Midbrain (tissue), 1 donor: ENCODE data around the gene UNC50.
"Not testable (repeated sequence)": the region's sequence is repeated elsewhere in the genome, so short reads cannot be mapped to it uniquely, and the experiment has no call there.

Experiments used
- DNase-seq: peaks from one replicate; lab custom pipeline; 2025; lab: John Stamatoyannopoulos, UW

Gene UNC50

DNA sequence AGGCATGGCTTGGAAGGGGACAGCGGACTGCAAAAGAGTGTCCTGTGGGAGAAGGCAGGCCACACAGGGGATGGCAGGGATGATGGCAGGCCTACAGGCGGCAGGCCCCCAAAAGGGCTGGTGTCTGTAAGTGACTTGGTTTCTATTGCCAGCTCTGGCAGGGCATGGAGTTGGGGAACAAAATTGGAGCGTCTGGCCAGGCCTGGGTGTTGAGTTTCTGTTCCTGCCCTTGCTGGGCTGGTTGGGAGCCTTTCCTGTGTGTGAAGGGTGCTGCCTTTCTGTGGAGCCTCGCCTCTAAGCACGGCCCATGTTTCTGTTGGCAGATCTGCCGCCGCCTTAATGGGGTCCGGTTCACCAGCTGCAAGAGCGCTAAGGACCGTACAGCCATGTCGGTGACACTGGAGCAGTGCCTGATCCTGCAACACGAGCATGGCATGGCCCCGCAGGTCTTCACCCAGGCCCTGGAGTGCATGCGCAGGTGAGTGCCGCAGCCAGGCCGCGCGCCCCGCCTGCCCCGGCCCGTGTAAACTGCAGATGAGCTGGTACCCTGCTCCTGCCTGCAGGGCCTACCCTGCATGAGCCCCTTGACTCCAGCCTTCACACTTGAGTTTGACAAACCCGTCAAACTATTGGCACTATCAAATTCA is 31.6 kb upstream of the UNC50 start:
- DNase-seq: no peak

DNA sequence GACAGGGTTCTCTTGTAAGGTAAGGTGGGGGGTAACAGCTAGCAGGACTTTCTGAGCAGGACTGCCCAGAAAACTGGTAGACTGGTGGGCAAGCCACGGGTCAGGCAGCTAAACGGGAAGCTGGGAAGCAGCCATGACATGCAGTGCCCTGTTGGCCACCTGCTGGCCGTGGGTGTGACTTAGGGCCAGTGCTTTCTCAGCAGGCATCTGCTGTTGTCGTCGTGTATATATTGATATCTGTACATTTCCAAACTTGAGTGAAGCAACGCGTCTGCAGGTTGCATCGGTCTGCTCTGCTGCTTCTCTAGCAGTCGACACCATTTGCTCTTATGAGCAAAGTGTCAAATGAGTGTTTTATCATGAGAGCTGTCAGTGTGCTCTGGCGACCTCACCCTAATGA is 31.1 kb upstream of the UNC50 start:
- DNase-seq: no peak

DNA sequence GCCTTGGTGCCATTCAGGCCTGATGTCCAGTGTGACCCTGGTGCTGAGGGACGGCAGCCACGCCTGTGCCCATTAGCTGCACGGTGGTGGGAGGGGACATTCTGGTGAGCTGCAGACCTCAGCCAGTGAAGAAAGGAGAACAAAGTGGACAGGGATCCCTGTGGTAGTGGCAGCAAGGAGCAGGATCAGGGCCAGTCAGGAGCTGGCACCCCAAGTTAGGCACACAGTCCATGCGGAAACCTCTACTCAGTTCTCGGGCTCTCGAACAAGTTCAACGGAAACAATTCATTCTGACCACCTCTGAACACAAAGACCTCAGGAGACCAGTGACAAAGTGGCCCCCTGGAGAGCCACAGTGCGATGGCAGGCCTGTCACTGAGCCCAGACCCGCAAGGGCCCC is 30.2 kb upstream of the UNC50 start:
- DNase-seq: no peak

DNA sequence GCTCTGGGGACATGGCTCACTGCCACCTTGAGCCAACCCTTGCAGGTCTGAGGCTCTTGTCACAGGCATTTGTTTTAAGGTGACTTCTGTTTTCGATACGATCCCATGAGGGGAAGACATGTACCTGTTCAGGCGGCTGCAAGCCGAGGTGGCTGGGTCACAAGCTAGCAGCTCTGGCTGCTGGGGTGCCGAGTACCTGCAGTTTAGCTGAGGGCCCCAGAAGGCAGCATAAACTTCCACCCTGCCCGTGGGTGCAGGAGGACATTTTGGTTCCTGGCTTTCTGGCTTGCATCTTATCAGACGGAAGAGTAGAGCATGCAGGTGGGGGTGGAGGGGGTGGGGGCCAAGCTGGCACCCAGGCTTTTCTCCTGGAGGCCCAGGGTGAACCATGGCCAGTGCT is 28.5 kb upstream of the UNC50 start:
- DNase-seq: no peak

DNA sequence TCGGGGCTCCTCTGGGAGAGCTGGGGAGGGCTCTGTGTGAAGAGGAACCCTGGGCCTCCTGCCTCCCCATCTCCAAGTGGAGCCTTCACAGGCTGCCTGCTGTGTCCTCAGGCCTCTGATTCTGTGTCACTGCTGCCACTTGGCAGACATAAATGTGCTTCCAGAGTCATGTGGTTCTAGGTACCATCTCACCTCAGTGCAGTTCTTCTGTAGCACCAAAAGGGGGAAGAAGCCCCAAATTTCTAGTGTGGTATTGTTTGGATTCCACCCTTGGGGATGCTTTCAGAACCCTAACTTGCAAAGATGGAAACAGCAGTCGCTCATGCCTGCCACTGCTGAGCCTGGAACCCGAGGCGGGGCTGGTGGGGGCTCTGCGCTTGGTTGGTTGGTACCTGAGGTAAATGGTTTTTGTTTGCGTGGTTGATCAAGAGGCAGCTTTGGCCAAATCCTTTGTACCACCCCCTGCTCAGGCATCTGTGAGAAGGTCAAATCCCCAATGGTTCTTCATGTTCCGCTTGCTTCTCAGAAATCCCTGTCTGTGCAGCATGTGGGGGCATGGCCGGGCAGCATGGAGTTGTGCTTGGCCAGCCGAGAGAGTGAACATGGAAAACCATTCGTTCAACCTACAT is 27.6 kb upstream of the UNC50 start:
- DNase-seq: no peak

DNA sequence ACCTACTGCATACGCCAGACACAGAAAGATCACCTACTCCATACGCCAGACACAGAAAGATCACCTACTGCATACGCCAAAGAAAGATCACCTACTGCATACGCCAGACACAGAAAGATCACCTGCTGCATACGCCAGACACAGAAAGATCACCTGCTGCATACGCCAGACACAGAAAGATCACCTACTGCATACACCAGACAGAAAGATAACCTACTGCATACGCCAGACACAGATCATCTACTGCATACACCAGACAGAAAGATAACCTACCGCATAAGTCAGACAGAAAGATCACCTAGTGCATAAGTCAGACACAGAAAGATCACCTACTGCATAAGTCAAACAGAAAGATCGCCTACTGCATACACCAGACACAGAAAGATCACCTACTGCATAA is 25.9 kb upstream of the UNC50 start:
- DNase-seq: no peak

DNA sequence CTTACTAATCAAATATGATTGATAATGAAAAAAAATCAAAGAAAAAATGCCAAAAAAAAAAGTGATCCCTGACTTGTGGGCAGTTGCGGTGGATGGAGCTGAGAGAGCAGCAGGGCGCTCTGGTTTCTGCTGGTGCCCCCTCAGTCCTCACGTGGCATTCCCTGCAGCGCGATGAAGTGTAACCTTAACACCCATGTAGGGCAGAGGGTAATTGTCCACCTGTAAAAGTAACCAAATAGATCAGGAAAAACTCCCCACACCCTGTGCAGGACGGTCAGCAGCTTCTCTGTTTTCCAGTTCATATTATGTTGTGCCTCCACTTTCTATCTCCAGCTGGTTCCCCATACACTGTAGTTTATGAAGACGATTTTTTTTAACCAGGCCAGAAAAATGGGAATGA is 25.1 kb upstream of the UNC50 start:
- no peak for DNase-seq

DNA sequence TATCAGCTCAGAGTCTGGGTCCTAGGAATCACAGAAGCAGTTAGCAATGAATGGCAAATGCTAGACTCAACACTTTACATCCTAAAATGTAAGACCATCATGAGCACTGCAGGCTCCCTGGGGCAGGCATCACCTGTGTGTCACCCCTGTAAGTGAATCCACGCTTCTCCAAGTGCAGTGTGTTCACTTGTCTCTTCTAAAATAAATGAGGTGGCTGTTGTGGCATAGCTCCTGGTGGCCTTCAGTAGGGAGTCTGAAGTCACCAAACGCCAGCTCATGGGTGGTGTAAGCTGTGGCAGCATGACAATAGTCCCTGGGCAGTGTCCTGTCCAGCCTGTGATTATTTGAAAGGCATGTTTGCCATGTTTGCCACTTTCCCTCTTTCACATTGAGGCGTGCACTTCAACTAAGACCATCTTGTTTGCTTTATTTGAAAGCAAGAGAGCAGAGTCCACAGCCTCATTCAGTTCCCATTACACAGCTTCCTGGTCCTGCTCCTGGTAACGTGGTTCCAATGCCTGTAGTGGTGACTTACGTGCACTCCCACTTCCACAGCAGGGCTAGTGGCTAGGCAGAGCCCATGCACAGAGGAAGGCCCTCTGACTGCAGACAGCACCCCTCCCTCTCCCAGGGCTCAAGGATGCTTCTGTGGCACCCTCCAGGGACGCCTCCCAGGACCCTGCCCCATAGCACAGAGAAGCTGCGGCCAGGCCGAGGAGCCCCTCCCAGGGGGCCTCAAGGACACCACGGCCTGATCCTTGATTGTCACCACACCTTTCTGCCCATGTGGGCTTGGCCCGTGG is 24.4 kb upstream of the UNC50 start:
- DNase-seq: no peak

DNA sequence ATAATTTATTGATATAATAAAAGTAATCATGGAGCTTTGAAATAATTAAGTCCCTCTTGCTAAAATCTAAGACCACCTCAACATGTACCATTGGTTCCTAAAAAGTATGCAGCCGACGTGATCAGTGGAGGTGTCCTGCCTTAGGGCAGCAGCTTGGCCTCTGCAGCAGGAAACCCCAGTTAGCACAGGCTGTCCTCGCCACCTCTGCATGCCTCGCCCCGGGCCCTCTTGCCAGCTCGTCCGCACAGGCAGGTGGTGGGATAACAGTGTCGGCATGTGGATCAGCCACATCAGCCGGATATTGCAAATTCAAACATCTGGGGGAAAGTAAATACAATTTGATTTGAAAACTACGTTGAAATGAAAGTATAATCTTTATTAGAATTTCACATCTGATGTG is 23.0 kb upstream of the UNC50 start:
- DNase-seq: no peak

DNA sequence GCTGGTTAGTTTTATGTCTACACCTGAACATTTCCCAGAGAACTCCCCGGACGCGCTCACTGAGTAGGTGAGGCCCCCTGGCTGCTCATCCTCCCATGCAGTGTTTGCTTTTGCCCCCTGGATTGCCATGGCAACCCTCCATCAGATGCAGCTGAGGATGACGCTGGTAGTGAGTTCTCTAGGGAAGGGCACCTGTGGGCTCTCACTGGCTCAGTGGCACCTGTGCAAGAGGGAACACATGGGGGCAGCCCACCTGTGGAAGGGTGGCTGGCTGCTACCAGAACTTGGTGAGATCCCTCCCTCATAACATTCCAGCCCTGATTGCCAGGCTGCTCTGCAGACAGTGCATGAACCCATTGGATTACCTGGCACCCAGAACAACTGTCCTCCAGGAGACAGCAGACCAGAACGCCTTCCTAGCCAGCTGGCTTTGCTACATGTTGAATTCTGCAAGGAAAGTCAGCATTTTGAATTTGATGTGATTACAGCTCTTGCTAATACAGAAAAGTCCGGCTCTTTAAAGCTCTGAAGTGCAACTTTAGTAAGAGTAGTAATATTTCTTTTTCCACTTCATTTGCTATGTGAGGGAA is 21.7 kb upstream of the UNC50 start:
- no peak for DNase-seq

DNA sequence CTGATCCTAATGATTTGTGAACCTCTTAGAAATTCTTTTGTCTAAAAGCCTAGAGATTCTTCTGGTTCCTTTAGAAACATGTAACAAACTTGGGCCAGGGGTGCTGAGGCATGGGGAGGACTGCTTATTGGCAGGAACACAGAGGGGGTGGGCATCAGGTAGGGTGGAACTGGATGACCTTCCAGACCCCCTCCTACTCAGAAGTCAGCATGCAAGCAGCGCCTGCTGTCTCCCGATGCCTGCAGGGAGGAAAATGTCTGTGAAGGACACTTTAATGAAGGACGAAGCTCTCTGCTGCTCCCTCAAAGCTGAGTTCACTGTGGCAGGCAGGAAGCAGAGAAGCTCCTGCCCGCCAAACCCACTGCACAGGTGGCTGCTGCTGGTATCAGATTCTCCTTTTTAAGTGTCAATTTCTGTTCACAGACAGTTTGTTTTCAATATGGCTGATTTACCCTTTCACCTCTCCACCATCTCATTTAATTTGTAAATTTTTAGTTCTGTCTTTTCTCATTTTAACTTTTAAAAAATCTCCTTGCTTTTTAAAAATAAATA is 19.4 kb upstream of the UNC50 start:
- no peak for DNase-seq

DNA sequence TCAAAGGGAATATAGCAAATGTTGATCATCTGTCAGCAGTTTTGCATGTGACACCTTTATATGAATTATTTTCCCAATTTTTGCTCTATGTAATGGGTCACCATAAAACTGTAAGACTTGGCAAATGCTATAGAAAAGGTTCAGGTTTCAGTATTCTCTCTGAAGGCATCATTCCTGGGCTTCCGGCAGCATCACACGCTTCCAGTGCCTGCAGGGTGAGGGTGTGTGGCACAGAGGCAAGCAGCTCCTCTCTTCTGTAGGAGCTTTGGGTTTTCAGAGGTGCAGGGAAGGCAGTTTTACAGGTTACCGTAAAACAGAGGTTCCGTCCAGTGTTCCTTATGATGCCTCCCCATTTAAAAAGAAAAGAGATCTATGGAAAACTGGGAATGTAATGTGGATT is 18.9 kb upstream of the UNC50 start:
- no peak for DNase-seq

DNA sequence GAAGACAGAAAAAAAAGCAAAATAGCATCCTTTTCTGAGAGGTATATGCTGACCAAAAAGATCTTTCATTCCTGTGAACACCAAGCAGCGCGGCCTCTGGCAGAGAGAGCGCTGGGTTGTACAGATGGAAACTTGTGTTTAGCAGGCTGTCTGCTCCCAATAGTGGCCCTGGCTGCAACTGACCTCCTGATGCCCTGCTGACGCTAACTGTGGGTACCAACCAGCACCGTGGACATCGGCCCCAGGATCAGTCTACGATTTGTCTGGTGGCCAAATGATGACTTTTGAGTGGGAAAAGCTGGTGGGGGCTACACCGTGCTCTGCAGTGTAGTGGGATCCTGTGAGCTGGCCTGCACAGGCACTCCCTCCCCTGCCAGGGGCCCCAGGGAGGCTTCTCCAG is 15.8 kb upstream of the UNC50 start:
- DNase-seq: no peak

DNA sequence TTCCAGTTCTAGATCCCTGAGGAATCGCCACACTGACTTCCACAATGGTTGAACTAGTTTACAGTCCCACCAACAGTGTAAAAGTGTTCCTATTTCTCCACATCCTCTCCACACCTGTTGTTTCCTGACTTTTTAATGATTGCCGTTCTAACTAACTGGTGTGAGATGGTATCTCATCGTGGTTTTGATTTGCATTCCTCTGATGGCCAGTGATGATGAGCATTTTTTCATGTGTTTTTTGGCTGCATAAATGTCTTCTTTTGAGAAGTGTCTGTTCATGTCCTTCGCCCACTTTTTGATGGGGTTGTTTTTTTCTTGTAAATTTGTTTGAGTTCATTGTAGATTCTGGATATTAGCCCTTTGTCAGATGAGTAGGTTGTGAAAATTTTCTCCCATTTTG is 13.7 kb upstream of the UNC50 start:
- DNase-seq: not testable (repeated sequence)

DNA sequence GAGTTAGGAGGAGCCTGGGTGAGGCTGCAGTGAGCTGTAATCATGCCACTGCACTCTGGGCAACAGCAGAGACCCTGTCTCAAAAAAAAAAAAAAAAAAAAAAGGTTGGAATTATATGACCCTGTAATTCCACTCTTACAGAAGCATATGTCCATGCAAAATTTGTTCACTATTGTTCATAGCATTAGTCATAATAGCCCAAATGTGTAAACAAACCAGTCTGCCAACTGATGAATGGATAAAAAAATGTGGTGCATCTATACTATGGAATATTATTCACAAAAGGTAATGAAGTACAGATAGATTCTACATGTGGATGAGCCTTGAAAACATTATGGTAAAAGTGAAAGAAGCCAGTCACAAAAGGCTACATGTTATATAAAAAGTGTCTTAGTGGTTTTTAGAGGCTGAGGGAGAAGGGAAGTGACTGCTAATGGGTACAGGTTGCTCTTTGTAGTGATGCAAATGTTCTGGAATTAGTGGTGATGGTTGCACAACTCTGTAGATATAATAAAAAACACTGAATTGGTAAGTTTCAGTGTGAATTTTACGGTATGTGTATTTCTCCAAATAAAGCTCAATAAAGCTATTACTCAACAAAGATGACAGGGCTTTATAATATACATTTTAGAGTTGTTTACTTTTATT is 9.5 kb upstream of the UNC50 start:
- no peak for DNase-seq

DNA sequence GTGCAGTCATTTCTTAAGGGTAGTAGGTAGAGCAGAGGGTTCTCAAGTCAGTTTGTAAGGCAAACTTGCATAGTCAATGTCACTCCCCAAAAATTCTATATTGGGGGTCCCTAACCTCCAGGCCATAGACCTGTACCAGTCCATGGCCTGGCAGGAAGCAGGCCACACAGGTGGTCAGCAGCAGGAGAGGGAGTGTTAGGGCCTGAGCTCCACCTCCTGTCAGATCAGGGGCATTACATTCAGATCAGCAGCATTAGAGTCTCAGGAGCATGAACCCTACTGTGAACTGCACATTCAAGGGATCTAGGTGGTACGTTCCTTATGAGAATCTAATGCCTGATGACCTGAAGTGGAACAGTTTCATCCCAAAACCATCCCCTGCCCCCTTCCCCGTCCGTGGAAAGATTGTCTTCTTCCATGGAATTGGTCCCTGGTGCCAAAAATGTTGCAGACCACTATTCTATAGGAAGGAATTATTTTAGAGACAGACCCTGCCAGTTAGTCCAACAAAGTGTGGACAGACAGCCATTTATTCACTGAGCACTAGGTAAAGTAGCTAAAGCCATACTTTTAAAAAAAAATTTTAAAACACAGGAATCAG is 6.8 kb upstream of the UNC50 start:
- no peak for DNase-seq

DNA sequence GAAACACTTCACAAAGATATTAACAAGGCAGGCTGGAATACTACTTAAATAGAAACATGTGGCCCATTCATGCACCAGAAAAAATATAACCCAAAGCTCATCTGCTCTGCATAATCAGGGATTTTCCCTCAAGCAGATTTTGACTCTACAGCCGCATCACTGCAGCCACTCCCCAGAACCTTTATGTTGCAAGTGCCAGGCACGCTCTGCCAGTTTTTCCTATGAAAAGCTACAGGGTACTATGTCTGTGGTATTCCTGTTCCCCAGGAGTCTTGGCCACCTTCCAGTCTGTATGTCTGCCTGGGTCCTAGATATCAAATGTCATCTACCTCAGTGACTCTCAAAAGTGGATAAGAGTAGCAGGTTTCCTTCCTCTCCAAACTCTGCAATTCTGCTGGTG is 3.8 kb upstream of the UNC50 start:
- no peak for DNase-seq

DNA sequence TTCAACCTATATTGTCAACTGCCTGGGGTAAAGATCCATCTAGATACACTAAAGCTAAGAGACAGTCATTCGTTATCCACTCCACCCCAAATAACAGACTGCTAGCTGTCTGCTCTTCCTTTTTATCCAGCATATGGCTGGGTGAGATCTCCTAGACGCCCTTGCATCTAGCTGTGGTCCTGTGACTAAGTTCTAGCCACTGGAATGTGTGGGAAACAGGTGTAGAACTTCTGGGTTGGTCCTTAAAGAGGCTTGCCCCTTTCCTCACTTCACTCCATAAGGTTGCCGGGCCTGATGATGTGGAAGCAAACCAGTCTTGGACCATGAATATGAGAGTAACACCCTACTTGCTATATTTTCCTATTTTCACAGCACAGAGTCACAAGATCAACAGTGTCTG is 3.3 kb upstream of the UNC50 start:
- no peak for DNase-seq

DNA sequence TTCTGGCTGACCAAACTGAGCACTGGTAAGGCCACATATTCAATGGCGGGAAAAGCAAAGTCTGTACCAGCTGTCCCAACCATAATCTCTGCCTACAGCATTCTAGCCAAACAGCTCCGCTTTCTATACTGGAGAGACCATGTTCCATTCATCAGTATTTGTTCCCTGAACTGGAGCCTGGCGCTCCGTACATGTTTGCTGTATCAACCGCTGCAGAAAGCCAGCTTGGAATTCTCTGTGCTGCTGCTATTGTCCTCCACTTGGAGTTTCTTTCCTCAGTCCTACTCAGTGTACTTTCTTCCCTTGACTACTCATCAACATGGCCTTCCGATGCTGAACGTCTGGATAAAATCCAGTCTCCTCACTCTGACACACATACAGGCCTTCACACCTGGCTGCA is 2.0 kb upstream of the UNC50 start:
- no peak for DNase-seq

DNA sequence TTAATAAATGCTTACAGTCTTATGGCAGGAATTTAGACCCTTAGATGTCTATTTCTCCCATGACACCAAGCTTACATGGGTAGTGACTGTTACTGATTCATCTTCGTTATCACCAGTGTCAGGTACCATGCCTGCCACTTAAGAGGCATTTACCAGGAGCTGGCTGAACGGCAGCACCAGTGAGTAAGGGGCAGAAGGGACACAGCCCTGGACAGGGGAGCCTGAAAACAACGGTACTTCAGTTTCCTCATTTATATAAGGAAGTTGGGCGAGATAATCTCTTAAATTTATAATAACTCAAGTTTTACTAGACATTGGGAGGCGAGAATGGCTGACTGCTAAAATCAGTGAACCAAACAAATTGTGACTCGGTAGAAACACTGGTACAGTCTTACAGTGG is 1.3 kb upstream of the UNC50 start:
- DNase-seq: no peak

DNA sequence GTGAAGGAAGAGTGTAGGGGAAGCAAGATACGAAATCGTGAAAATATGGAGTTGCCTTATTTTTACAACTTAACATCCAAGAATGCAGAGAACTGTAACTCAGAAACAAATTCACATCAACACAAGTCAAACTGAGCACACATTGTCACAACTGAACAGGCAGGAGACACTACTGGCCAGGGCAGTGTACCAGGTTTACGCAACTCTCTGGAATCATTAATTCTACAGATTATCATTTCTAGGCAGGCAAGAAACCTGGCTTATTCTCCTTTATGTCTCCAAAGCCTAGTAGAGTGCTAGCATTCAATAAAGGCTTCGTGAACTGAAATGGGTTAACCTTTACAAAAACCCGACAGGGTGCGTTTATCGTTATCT is 661 bp upstream of the UNC50 start:
- DNase-seq: no peak
